Aorta (tissue), 5 donors: ENCODE results near the gene ZNRF3. TPM values are rescaled to one million over a fixed set of nuclear protein-coding genes. Genes with fewer than 3 reads are reported as not detected.

Source experiments
- ATAC-seq: fragments of 200-7000 bp; cut with Tn5 transposase; one replicate; pipeline ENCODE4 v1.9.1; 2022; ENCODE audit warnings: moderate library complexity; ENCODE audit not compliant: low FRiP score
- DNase-seq, 2 donors: peaks; one replicate each; pipeline ENCODE4 v3.0.0-alpha.2; 2020
- H3K27ac ChIP-seq, 2 donors: one replicate each; pipeline ENCODE4 v1.5.1; 2013; ENCODE audit warnings: low read length in 2 of 2, mild to moderate bottlenecking in 2 of 2, moderate library complexity in 2 of 2, control low read depth in 1 of 2, inconsistent platforms in 1 of 2, low read depth in 1 of 2
- H3K27me3 ChIP-seq, 2 donors: one replicate each; pipeline ENCODE4 v1.6.1; 2013; ENCODE audit warnings: control low read depth in 1 of 2, low read length in 1 of 2, mild to moderate bottlenecking in 1 of 2, moderate library complexity in 1 of 2; ENCODE audit not compliant: insufficient read depth in 2 of 2, control insufficient read depth in 1 of 2
- H3K36me3 ChIP-seq, 2 donors: one replicate each; pipeline ENCODE4 v1.6.1; 2013; ENCODE audit warnings: control low read depth in 1 of 2, low read length in 1 of 2, mild to moderate bottlenecking in 1 of 2; ENCODE audit not compliant: insufficient read depth in 2 of 2, control insufficient read depth in 1 of 2
- H3K4me1 ChIP-seq, 2 donors: one replicate each; pipeline ENCODE4 v1.6.1; 2013; ENCODE audit warnings: low read length in 2 of 2, control low read depth in 1 of 2, mild to moderate bottlenecking in 1 of 2, moderate library complexity in 1 of 2; ENCODE audit not compliant: insufficient read depth in 2 of 2, control insufficient read depth in 1 of 2
- H3K4me3 ChIP-seq, 2 donors: one replicate each; pipeline ENCODE4 v1.5.1; 2013; ENCODE audit warnings: low read length in 2 of 2, control low read depth in 1 of 2, mild to moderate bottlenecking in 1 of 2
- H3K9me3 ChIP-seq: one replicate; pipeline ENCODE4 v1.6.1; 2013; ENCODE audit warnings: mild to moderate bottlenecking, low read length; ENCODE audit not compliant: control insufficient read depth
- WGBS, 2 donors: extraction: QIAGEN DNeasy Blood & Tissue Kit; methylation state at CpG; one replicate each; pipeline ENCODE4 v1.1.7; 2013; 5-methylcytosine and 5-hydroxymethylcytosine counted together
- intact Hi-C, 2 donors: fragments of 100-400 bp; cut with DNase I; formaldehyde crosslinking; loops; one replicate each; pipeline versions ENCODE4 v1.14.2 to v1.15.0; 2022
- polyA plus RNA-seq, 2 donors: library from polyadenylated mRNA; stranded (reverse); fragments of 200-250 nt; gene quantifications; one replicate each; pipeline ENCODE4 v1.2.3, GENCODE V29; 2013
- total RNA-seq, 2 donors: library from RNA; stranded (reverse); fragmentation: NEBNext Ultra II Directional; extraction: Animal tissue kit (Norgen Biotek cat#: 25700); gene quantifications; one replicate each; pipeline ENCODE4 v1.2.1, GENCODE V29; 2021
- donor health status: healthy with polysubstance abuse.
- donor health status: Bipolar disorder and iron deficiency.
- donor health status: DM: no; HTN: no; CAD: no.
- donor health status: DM: no; HTN: no; CAD: no.
- donor health status: DM: yes; HTN: yes; CAD: no.

ZNRF3 gene
- total and polyA plus RNA-seq, 4 donors, result 1.4 to 11.8 (median 5.0) TPM

DNA sequence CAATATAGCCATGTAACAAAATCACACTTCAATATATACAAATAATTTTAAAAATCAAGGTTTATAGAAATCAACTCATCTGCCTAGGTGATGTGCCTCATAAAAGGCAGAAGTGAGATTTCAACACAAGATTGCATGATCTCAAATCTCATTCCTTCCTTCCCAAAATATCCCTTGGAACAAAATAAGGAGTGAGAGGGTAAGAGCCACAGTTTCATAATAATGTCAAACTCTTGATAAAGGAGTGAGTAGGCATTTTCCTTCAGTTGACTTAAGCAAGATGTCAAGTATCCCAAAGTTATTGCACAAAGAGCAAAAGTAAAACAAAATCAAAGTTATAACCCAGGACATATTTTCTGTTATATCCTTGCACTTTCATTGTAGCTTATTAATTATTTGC lies 97.0 kb downstream of the ZNRF3 start:
- no peak for DNase-seq
- no peak for ATAC-seq
- intact Hi-C loops, result no loop called here
- Histone ChIP-seq H3K4me1 (peaks cover 2 to 9% of the 10 kb centered on the region in 2 donors), H3K36me3 (no peaks in the 10 kb centered on the region), H3K27me3 (no peaks in the 10 kb centered on the region), H3K4me3 (no peak overlapping the region), H3K9me3 (no peaks in the 10 kb centered on the region), H3K27ac (no peak overlapping the region)

DNA sequence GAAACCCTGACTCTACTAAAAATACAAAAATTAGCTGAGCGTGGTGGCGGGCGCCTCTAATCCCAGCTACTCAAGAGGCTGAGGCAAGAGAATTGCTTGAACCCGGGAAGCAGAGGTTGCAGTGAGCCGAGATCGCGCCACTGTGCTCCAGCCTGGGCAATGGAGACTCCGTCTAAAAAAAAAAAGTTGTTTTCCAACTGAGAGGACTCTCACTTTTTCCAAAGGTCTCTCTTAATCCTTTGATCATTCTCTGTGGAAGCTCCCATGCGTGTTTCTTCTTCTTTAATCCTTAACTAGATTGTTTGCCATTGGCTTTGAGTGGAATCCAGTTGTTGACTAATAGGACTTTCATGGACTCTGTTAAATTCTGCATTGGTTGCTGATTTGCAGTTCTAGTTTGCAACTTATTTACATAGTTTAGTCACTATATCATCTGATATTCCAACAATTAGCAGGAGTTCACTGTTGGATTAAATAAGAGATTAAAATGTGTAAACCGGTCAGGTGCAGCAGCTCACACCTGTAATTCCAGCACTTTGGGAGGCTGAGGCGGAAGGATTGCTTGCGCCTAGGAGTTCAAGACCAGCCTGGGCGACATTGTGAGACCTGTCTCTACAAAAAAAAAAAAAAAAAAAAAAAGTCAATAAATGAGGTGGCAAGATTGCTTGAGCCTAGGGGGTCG lies 98.6 kb downstream of the ZNRF3 start:
- Histone ChIP-seq H3K27ac (no peak overlapping the region), H3K36me3 (no peaks in the 10 kb centered on the region), H3K9me3 (no peaks in the 10 kb centered on the region), H3K4me3 (no peak overlapping the region), H3K27me3 (no peaks in the 10 kb centered on the region), H3K4me1 (peaks cover 3 to 9% of the 10 kb centered on the region in 2 donors)
- DNase-seq (no peak), ATAC-seq (no peak)
- intact Hi-C loops, result no loop called here
- WGBS, 2 donors, result 96 to 98% methylated on average over 14 of the region's 14 CpGs

DNA sequence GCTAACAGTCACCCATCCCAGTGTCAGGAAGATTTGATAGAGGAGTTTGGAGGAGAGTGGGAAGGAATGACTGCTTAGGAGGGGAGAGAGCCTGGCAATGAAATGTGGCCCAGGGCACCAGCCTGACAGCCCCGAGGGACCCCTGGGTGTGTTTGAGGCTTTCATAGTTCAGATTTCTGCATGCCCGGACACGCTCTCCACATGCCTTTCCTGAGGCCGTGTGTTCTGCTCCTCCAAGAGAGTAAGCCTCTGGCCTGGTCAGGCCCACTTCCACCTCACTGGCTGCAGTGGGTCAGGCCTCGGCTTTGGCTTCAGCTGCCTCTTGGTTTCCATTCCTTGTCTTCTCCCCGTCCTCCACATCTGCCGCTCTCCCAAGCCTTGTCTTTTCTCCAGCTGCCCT lies 99.8 kb downstream of the ZNRF3 start:
- H3K9me3 ChIP-seq, result no peaks in the 10 kb centered on the region
- H3K27me3 ChIP-seq, result no peaks in the 10 kb centered on the region
- no peak overlapping the region for H3K27ac ChIP-seq
- ATAC-seq (no peak), DNase-seq (no peak)
- H3K4me1 ChIP-seq, result peaks cover 3 to 5% of the 10 kb centered on the region in 2 donors
- no peaks in the 10 kb centered on the region for H3K36me3 ChIP-seq
- intact Hi-C loops, result no loop called here
- 71 to 78% methylated on average over 7 of the region's 7 CpGs for WGBS, 2 donors
- no peak overlapping the region for H3K4me3 ChIP-seq

DNA sequence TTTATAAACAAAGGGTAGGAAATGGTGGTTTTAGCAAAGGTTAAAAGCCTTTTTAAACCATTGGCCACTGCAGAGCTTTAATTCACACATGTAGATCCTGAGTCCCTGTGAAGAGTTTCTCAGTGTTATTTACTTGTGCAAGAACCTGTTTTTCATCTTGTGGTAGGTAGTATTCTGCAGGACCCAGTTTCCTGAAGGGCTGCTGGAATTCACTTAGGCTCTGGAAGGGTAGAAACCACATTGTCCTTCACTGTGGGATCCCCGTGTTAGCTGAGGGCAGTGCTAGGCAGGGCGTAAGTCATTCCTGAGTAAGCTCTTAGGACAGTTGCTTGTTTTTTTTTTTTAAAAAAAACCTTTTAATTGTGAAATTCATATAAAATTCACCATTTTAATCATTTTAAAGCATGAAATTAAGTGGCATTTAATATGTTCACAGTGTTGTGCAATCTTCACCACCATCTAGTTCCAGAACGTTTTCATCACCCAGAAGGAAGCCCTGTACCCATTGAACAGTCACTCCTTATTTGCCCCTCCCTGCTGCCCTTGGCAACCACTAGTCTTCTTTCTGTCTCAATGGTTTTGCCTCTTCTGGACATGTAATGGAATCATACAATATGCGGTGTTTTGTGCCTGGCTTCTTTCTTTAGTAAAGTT lies 100.5 kb downstream of the ZNRF3 start:
- H3K36me3 ChIP-seq, result no peaks in the 10 kb centered on the region
- no peak overlapping the region for H3K4me3 ChIP-seq
- DNase-seq (no peak), ATAC-seq (no peak)
- intact Hi-C loops, result no loop called here
- H3K4me1 ChIP-seq, result peaks cover 3 to 4% of the 10 kb centered on the region in 2 donors
- WGBS, 2 donors, result 83 to 85% methylated on average over 4 of the region's 4 CpGs
- no peaks in the 10 kb centered on the region for H3K27me3 ChIP-seq
- H3K9me3 ChIP-seq, result no peaks in the 10 kb centered on the region
- H3K27ac ChIP-seq, result no peak overlapping the region

DNA sequence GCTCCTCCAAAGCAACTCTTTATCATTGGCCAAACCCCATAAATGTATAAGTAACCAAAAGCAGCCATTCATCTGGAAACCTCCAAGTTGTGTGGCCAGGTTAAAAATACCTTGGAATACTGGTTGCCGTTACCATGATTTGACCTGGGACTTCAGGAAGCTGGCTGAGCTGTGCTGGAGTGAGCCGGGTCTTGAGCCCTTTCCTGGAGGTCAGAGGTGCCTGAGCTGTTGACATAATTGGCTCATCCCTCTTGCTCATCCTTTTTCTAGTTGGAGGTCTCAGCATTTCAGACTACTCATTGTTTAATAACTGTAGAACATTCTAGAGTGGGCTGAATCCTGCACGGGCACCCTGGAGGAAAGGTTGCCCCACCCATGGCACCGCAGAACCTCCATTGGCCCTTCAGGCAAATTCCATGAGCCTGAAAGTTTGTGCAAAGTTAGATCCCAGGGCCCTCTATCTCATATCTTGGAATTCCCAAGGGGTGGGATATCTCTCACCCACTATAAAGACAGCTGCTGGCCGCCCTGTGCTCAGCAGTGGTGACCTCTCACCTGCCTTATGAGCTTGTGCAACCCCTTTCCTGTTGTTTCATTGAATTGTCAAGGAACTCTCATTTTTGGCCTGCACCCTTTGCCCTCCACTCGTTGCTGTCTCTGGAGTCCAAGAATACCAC lies 101.2 kb downstream of the ZNRF3 start:
- 88 to 91% methylated on average over 6 of the region's 6 CpGs for WGBS, 2 donors
- Histone ChIP-seq H3K27me3 (no peaks in the 10 kb centered on the region), H3K9me3 (no peaks in the 10 kb centered on the region), H3K36me3 (no peaks in the 10 kb centered on the region), H3K27ac (no peak overlapping the region), H3K4me3 (no peak overlapping the region), H3K4me1 (peaks cover 3% of the 10 kb centered on the region in 2 donors)
- DNase-seq, result no peak
- no peak for ATAC-seq
- intact Hi-C loops, result no loop called here

DNA sequence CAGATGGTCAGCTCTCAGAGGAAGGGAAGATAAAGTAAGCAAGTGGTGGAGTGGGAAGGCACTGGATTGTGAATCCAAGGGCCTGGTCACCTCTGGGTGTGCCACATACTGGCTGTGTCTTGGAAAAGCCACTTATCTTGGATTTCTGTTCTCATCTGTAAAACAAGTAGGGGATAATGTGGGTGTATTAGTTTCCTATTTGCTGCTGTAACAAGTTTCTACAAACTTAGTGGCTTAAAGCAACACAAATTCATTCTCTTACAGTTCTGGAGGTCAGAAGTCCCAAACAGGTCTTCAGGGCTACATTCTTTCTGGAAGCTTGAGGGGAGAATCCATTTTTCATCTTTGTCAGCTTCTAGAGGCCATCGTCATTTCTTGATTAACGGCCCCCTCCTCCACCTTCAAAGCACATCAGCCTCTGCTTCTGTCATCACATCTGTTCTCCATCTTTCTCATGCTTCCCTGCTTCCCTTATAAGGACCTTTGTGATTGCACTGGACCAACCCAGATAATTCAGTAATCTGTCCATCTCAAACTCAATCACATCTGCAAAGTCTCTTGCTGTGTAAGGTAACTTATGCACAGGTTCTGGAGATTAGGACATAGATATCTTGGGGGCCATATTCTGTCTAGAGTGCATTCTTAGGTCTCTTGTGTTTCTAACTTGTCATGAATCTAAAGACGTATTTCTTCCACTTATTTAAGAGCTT lies 102.4 kb downstream of the ZNRF3 start:
- H3K36me3 ChIP-seq, result no peaks in the 10 kb centered on the region
- no peak overlapping the region for H3K27ac ChIP-seq
- no peak overlapping the region for H3K4me3 ChIP-seq
- 57 to 72% methylated on average over 3 of the region's 3 CpGs for WGBS, 2 donors
- H3K27me3 ChIP-seq, result no peaks in the 10 kb centered on the region
- H3K9me3 ChIP-seq, result no peaks in the 10 kb centered on the region
- ATAC-seq (no peak), DNase-seq (no peak)
- H3K4me1 ChIP-seq, result peaks cover 1 to 5% of the 10 kb centered on the region in 2 donors
- intact Hi-C loops, result no loop called here

DNA sequence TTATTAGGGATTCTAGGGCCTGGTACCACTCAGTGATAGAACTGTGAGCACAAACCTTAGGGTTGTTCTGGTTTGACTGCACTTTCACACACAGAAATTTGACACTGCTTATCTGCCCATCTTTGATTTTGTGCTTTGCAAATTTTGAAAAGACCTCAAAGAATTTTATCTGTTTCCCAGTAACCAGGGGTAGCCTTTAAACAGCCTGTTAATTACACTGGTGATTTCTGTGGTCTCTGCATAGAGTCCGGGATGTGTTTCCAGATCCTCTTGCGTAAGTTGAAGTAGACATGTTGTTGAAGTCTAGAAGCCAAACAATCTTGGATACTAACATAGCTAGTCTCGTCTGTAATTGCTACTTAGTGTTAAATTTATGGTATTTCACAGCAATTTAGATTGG lies 103.0 kb downstream of the ZNRF3 start:
- H3K27me3 ChIP-seq, result no peaks in the 10 kb centered on the region
- no peak overlapping the region for H3K27ac ChIP-seq
- peaks cover 1 to 5% of the 10 kb centered on the region in 2 donors for H3K4me1 ChIP-seq
- H3K36me3 ChIP-seq, result no peaks in the 10 kb centered on the region
- ATAC-seq, result no peak
- DNase-seq, result no peak
- no peak overlapping the region for H3K4me3 ChIP-seq
- 62 to 77% methylated on average over 3 of the region's 3 CpGs for WGBS, 2 donors
- H3K9me3 ChIP-seq, result no peaks in the 10 kb centered on the region
- intact Hi-C loops, result no loop called here

DNA sequence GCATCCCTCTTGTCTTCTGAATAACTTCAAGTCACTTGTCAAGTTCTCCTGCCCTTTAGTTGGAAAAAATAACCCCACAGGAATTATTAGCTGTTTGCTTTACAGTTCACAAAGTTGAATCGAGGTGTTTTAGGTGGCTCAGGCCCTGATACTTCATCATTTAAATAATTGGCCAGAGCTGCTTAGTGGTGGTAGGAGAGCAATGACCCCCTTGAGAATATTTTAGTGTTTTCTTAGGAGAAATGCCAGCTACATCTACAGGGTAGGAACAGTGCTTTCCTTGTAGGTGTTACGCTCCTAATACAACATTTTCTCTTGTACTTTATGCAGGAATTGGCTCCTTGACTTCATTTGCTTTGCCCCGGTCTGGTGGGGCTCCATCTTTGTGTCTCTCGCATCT lies 105.1 kb downstream of the ZNRF3 start:
- Histone ChIP-seq H3K27me3 (no peaks in the 10 kb centered on the region), H3K9me3 (no peaks in the 10 kb centered on the region), H3K27ac (peak overlapping the region; percentile 3 to 49), H3K4me1 (peaks cover 1 to 12% of the 10 kb centered on the region in 2 donors), H3K36me3 (no peaks in the 10 kb centered on the region), H3K4me3 (no peak overlapping the region)
- intact Hi-C loops, result no loop called here
- 44 to 51% methylated on average over 4 of the region's 4 CpGs for WGBS, 2 donors
- ATAC-seq, result no peak
- DNase-seq, result no peak
